Measurements from ENCODE around the gene DENND1B.

DNA sequence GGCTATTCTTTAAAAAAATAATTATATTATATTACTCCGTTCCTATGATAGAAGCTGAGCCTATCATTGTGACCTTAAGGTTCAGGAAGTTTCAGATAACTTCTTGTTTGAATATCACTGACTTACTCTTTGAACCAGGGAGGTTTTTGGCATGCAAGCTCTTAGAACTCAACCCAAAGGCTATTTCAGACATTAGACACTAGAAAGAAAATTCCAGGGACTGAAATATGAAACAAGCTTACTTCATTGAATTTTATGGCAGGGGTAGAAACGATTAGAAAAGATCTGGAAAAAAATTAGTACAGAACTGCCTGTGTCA is 159.6 kb downstream of the DENND1B start:
- TF ChIP-seq, protein P1, sequence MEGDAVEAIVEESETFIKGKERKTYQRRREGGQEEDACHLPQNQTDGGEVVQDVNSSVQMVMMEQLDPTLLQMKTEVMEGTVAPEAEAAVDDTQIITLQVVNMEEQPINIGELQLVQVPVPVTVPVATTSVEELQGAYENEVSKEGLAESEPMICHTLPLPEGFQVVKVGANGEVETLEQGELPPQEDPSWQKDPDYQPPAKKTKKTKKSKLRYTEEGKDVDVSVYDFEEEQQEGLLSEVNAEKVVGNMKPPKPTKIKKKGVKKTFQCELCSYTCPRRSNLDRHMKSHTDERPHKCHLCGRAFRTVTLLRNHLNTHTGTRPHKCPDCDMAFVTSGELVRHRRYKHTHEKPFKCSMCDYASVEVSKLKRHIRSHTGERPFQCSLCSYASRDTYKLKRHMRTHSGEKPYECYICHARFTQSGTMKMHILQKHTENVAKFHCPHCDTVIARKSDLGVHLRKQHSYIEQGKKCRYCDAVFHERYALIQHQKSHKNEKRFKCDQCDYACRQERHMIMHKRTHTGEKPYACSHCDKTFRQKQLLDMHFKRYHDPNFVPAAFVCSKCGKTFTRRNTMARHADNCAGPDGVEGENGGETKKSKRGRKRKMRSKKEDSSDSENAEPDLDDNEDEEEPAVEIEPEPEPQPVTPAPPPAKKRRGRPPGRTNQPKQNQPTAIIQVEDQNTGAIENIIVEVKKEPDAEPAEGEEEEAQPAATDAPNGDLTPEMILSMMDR (conservative IDR thresholded peaks at IDR 0.05; ENCODE audit: low read depth, low read length): no peak
- no peak for TF ChIP-seq EZH2 (IDR thresholded peaks at IDR 0.05; ENCODE audit: borderline replicate concordance, low read depth, low read length, poor library complexity, severe bottlenecking)
